ENCODE results near the gene SPRY4.
"Not testable (repeated sequence)": the region's sequence is repeated elsewhere in the genome, so short reads cannot be mapped to it uniquely, and the experiment has no call there.

SPRY4 gene

GRCh38 chr5:142315096-142315900 is 9.5 kb downstream of the SPRY4 start:
- no peak for DNase-seq (ENCODE audit: low read depth in 2 of 2)

- DNase-seq (ENCODE audit: low read depth in 2 of 2), result no peak
Observed at GRCh38 chr5:142314606-142315005, 10.2 kb downstream of the SPRY4 start.

- no peak for DNase-seq (ENCODE audit: low read depth in 2 of 2)
Observed at GRCh38 chr5:142314109-142314508, 10.7 kb downstream of the SPRY4 start.

- no peak for DNase-seq (ENCODE audit: low read depth in 2 of 2)
Observed at GRCh38 chr5:142313682-142314081, 11.1 kb downstream of the SPRY4 start.

GRCh38 chr5:142313275-142313674 is 11.5 kb downstream of the SPRY4 start:
- no peak for DNase-seq (ENCODE audit: low read depth in 2 of 2)

- no peak for DNase-seq (ENCODE audit: low read depth in 2 of 2)
Observed at GRCh38 chr5:142312399-142312798, 12.4 kb downstream of the SPRY4 start.

- no peak for DNase-seq (ENCODE audit: low read depth in 2 of 2)
Observed at GRCh38 chr5:142311725-142312124, 13.1 kb downstream of the SPRY4 start.

- no peak for DNase-seq (ENCODE audit: low read depth in 2 of 2)
Observed at GRCh38 chr5:142310803-142311202, 14.0 kb downstream of the SPRY4 start.

GRCh38 chr5:142309747-142310318 is 15.0 kb downstream of the SPRY4 start:
- DNase-seq (ENCODE audit: low read depth in 2 of 2), result no peak

GRCh38 chr5:142308358-142308757 is 16.5 kb downstream of the SPRY4 start:
- DNase-seq (ENCODE audit: low read depth in 2 of 2), result no peak

GRCh38 chr5:142307146-142307890 is 17.5 kb downstream of the SPRY4 start:
- no peak for DNase-seq (ENCODE audit: low read depth in 2 of 2)

GRCh38 chr5:142306077-142306502 is 18.7 kb downstream of the SPRY4 start:
- no peak for DNase-seq (ENCODE audit: low read depth in 2 of 2)

- no peak for DNase-seq (ENCODE audit: low read depth in 2 of 2)
Observed at GRCh38 chr5:142305211-142305610, 19.6 kb downstream of the SPRY4 start.

GRCh38 chr5:142304013-142304701 is 20.7 kb downstream of the SPRY4 start:
- no peak for DNase-seq (ENCODE audit: low read depth in 2 of 2)

GRCh38 chr5:142303565-142303964 is 21.3 kb downstream of the SPRY4 start:
- DNase-seq (ENCODE audit: low read depth in 2 of 2), result no peak

GRCh38 chr5:142301540-142301939 is 23.3 kb downstream of the SPRY4 start:
- no peak for DNase-seq (ENCODE audit: low read depth in 2 of 2)

GRCh38 chr5:142300677-142301076 is 24.1 kb downstream of the SPRY4 start:
- no peak for DNase-seq (ENCODE audit: low read depth in 2 of 2)

- no peak for DNase-seq (ENCODE audit: low read depth in 2 of 2)
Observed at GRCh38 chr5:142298789-142299188, 26.0 kb downstream of the SPRY4 start.

GRCh38 chr5:142297786-142298185 is 27.0 kb downstream of the SPRY4 start:
- not testable (repeated sequence) for DNase-seq (ENCODE audit: low read depth in 2 of 2)

- no peak for DNase-seq (ENCODE audit: low read depth in 2 of 2)
Observed at GRCh38 chr5:142296914-142297417, 27.9 kb downstream of the SPRY4 start.

- no peak for DNase-seq (ENCODE audit: low read depth in 2 of 2)
Observed at GRCh38 chr5:142295960-142296860, 28.6 kb downstream of the SPRY4 start.

Data from stimulated activated CD4-positive, alpha-beta T cell treated with anti-CD3 and anti-CD28 coated beads, Interleukin-12 subunit alpha, Interleukin-12 subunit beta, amount 100 ng/mL, for 24 hours (primary cell).